ENCODE data around the gene EDNRA.

- TF ChIP-seq POLR2A (IDR thresholded peaks at IDR 0.05; ENCODE audit: low read depth, low read length) (no peak), POLR2AphosphoS5 (IDR thresholded peaks at IDR 0.05; ENCODE audit: low read depth, low read length) (no peak), TAF1 (IDR thresholded peaks at IDR 0.05; ENCODE audit: borderline replicate concordance, low read depth, low read length) (no peak)
These were observed 79.7 kb downstream of the EDNRA start for GRCh38 chr4:147560625-147561024.

Data from GM12892 (cell line).